ENCODE measurements around the gene METTL24.

- TF ChIP-seq CTCF (IDR thresholded peaks at IDR 0.05) (no peak), POLR2AphosphoS5 (IDR thresholded peaks at IDR 0.05) (no peak)
Measured at GRCh38 chr6:110358553-110359160, 508 bp upstream of the METTL24 start.

Data from prostate gland (tissue), 2 donors.